Fibroblast of lung (primary cell): Measurements from ENCODE around the gene DPP7. TPM values are rescaled to one million over a fixed set of nuclear protein-coding genes. Genes with fewer than 3 reads are reported as not detected.

Source experiments
- DNase-seq, 2 donors: peaks; one replicate each; pipeline versions ENCODE4 v3.0.0 to v3.0.0-alpha.2; 2010; ENCODE audit warnings: low read depth in 2 of 2
- H2AFZ ChIP-seq: 2 replicates; pipeline ENCODE4 v1.5.1; 2012; ENCODE audit warnings: low read length, control low read depth, inconsistent platforms
- H3K27ac ChIP-seq: 2 replicates; pipeline ENCODE4 v1.5.1; 2011; ENCODE audit warnings: low read length, control low read depth; ENCODE audit not compliant: insufficient read depth
- H3K27me3 ChIP-seq: 2 replicates; pipeline ENCODE4 v1.5.1; 2011; ENCODE audit warnings: mild to moderate bottlenecking, low read length; ENCODE audit not compliant: control insufficient read depth, insufficient read depth
- H3K36me3 ChIP-seq: 2 replicates; pipeline ENCODE4 v1.5.1; 2011; ENCODE audit warnings: low read length; ENCODE audit not compliant: control insufficient read depth, insufficient read depth
- H3K4me1 ChIP-seq: 2 replicates; pipeline ENCODE4 v1.5.1; 2011; ENCODE audit warnings: low read length; ENCODE audit not compliant: control insufficient read depth, insufficient read depth; ENCODE audit errors: extremely low read depth
- H3K4me2 ChIP-seq: 2 replicates; pipeline ENCODE4 v1.5.1; 2011; ENCODE audit warnings: low read length, control low read depth; ENCODE audit not compliant: insufficient read depth; ENCODE audit errors: extremely low read depth
- H3K4me3 ChIP-seq, 4 experiments: fragments of 200-600 bp in 1 of 4; sonication (generic) in 1 of 4; replicated peaks in 1 of 4; 2 replicates each; pipeline ENCODE4 v1.5.1; 2011 to 2016; ENCODE audit warnings: low read length in 4 of 4, low read depth in 3 of 4, mild to moderate bottlenecking in 3 of 4, control low read depth in 2 of 4, inconsistent platforms in 1 of 4, mixed read lengths in 1 of 4; ENCODE audit not compliant: insufficient read depth in 1 of 4; ENCODE audit errors: control extremely low read depth in 1 of 4
- H3K79me2 ChIP-seq: 2 replicates; pipeline ENCODE4 v1.5.1; 2012; ENCODE audit warnings: mild to moderate bottlenecking, low read length, inconsistent platforms; ENCODE audit not compliant: control insufficient read depth, insufficient read depth
- H3K9ac ChIP-seq: 2 replicates; pipeline ENCODE4 v1.5.1; 2011; ENCODE audit warnings: mild to moderate bottlenecking, low read length, control low read depth; ENCODE audit not compliant: insufficient read depth
- H3K9me3 ChIP-seq: 2 replicates; pipeline ENCODE4 v1.5.1; 2012; ENCODE audit warnings: low read depth, low read length; ENCODE audit not compliant: control insufficient read depth, insufficient read depth
- H4K20me1 ChIP-seq: 2 replicates; pipeline ENCODE4 v1.5.1; 2011; ENCODE audit warnings: low read length; ENCODE audit not compliant: control insufficient read depth, insufficient read depth; ENCODE audit errors: extremely low read depth
- EZH2 ChIP-seq: IDR thresholded peaks from 2 replicates; pipeline ENCODE4 v1.5.1; 2012; ENCODE audit warnings: low read length, control low read depth, mild to moderate bottlenecking; ENCODE audit errors: missing control alignments
- polyA plus RNA-seq, 2 donors: library from polyadenylated mRNA; depleted of rRNA in 1 of 2; stranded (reverse) in 1 of 2; unstranded in 1 of 2; fragments of >200 nt; gene quantifications; 2 replicates each; pipeline ENCODE4 v1.2.1, GENCODE V29; 2011 to 2012; ENCODE audit warnings: missing spikeins in 1 of 2
- total RNA-seq: library from RNA; depleted of rRNA; stranded (reverse); fragments of >200 nt; gene quantifications from 2 replicates; pipeline ENCODE4 v1.2.1, GENCODE V29; 2014
- TF ChIP-seq, protein P1 (sequence below), 2 donors: IDR thresholded peaks in 1 of 2; conservative IDR thresholded peaks in 1 of 2; 1 replicate in 1 of 2; 2 replicates in 1 of 2; pipeline ENCODE4 v1.5.1; 2011 to 2012; ENCODE audit warnings: low read length in 2 of 2, control low read depth in 1 of 2, inconsistent platforms in 1 of 2, low read depth in 1 of 2, mild to moderate bottlenecking in 1 of 2

Gene DPP7
- total and polyA plus RNA-seq, 2 donors (not counting 1 experiment from before 2014, with no cell fraction given): 28.6 to 126 TPM

DNA sequence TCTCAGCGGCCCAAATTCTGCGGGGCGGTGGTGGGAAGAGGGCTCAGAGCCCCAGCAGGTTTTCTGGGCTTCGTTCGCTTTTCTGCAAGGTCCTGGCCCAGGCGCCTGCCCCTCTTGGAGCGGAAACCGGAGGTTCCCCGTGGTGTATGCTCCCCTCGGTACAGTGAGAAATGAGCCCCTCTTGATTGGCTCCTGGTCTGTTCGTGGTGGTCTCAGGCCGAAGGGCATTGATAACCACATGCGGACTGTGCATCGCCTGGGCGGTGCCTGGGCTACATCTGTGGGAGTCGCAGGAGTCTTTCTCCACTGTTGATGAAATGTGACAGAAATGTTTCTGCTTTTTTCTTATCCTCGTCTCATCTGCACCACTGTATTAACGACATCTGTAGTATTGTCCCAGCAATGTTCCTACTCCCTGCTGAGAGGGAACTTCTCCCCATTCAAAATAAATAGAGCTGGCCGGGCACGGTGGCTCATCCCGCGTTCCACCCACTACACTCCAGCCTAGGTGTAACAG, 27.1 kb downstream of the DPP7 start:
- DNase-seq: no peak
- no peaks in the 10 kb centered on the region for H3K27me3 ChIP-seq
- H3K4me2 ChIP-seq: peak overlapping the region; percentile 91
- TF ChIP-seq EZH2: no peak
- peak overlapping the region; percentile 45 for H2AFZ ChIP-seq
- peak overlapping the region; percentile 79 for H3K9ac ChIP-seq
- H3K4me3 ChIP-seq: peak overlapping the region; percentile 74 to 89 (median 81)
- no peaks in the 10 kb centered on the region for H3K9me3 ChIP-seq
- H3K27ac ChIP-seq: peak overlapping the region; percentile 86
- peaks cover 7% of the 10 kb centered on the region for H3K36me3 ChIP-seq
- no peaks in the 10 kb centered on the region for H3K79me2 ChIP-seq
- peaks cover 26% of the 10 kb centered on the region for H3K4me1 ChIP-seq
- no peaks in the 10 kb centered on the region for H4K20me1 ChIP-seq

DNA sequence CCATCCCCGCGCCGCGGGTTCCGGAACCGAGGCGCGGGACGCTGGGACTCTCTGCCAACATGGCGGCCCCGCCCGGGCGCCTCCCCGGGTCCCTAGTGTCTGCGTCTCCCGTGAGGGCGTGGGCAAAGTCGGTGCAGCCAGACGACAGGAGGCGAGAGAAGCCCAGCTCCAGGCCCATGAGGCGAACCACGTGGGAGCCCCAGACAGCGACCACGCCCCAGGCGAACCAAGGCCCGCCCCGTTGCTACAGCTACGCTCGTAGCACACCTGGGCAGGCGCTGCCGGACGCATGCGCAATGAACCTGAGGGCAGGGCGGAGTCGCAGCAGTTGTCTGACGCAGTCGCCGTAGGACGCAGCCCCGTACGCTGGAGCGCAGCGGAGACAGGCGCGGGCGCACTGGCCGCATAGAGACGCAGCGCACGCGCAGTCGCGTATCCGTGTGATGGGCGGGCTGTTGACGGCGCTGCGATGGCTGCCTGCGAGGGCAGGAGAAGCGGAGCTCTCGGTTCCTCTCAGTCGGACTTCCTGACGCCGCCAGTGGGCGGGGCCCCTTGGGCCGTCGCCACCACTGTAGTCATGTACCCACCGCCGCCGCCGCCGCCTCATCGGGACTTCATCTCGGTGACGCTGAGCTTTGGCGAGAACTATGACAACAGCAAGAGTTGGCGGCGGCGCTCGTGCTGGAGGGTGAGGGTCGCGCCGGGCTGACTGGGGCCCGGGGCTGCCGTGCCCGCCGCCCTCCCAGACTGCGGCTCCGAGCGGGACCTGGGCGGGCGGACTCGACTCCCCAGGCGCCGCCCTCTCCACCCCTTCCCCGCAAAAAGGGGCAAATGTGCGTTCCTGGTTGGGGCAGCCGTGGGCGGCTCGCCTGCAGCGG, 27.8 kb downstream of the DPP7 start, which contains the start of gene MAN1B1:
MAN1B1 (plus strand) TSS at position 455 of the 878 bp plus-strand sequence; CDS start at position 470, 15 bp downstream.
- Histone ChIP-seq H3K79me2 (no peaks in the 10 kb centered on the region), H3K9ac (peak within 1 kb of the TSS; percentile 83), H3K27ac (peak within 1 kb of the TSS; percentile 86), H2AFZ (peak within 1 kb of the TSS; percentile 45), H4K20me1 (no peaks in the 10 kb centered on the region), H3K27me3 (no peaks in the 10 kb centered on the region), H3K4me3 (peak within 1 kb of the TSS; percentile 74 to 89 (median 81)), H3K9me3 (no peaks in the 10 kb centered on the region), H3K36me3 (peaks cover 14% of the 10 kb centered on the region), H3K4me1 (peaks cover 28% of the 10 kb centered on the region), H3K4me2 (peak within 1 kb of the TSS; percentile 91)
- DNase-seq: peak; percentile 98 to 99
- no peak for TF ChIP-seq EZH2
- TF ChIP-seq, protein P1, sequence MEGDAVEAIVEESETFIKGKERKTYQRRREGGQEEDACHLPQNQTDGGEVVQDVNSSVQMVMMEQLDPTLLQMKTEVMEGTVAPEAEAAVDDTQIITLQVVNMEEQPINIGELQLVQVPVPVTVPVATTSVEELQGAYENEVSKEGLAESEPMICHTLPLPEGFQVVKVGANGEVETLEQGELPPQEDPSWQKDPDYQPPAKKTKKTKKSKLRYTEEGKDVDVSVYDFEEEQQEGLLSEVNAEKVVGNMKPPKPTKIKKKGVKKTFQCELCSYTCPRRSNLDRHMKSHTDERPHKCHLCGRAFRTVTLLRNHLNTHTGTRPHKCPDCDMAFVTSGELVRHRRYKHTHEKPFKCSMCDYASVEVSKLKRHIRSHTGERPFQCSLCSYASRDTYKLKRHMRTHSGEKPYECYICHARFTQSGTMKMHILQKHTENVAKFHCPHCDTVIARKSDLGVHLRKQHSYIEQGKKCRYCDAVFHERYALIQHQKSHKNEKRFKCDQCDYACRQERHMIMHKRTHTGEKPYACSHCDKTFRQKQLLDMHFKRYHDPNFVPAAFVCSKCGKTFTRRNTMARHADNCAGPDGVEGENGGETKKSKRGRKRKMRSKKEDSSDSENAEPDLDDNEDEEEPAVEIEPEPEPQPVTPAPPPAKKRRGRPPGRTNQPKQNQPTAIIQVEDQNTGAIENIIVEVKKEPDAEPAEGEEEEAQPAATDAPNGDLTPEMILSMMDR (conservative IDR thresholded peaks at IDR 0.05 in 1 of 2, IDR thresholded peaks at IDR 0.05 in 1 of 2; ENCODE audit: low read depth in 1 of 2, low read length in 2 of 2): no peak

DNA sequence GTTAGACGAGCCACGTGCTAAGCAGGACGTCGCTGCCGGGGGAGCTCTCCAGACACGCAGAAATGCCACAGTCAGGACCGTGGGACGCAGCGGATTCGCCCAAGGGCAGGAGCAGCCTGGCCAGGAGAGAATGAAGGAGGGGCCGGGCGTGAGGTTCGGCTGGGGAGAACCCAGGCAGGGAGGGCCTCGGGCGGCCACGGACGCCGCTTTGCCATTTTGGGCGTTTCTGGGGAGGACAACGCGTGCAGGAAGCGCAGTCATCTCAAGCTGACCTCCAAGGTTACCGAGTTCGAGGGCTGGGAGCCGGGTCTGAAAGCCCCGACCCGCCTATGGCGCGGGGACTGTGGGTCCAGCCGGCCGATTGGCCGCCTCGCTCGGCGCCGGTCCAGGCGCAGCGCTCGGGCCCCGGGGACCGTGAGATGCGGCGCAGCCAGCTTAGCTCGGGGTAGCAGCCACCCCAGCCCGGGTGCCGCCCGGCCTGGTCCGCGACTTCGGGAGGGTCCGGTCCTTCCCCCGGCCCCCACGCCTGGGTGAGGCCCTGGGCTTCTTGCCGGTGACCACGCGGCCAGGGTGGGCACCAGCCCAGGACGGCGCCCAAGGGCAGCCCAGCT, 28.5 kb downstream of the DPP7 start:
- TF ChIP-seq, protein P1 (conservative IDR thresholded peaks at IDR 0.05 in 1 of 2, IDR thresholded peaks at IDR 0.05 in 1 of 2; ENCODE audit: low read depth in 1 of 2, low read length in 2 of 2): no peak
- no peak for TF ChIP-seq EZH2
- Histone ChIP-seq H3K27ac (peak overlapping the region; percentile 86), H3K36me3 (peaks cover 15% of the 10 kb centered on the region), H4K20me1 (no peaks in the 10 kb centered on the region), H3K79me2 (no peaks in the 10 kb centered on the region), H3K27me3 (no peaks in the 10 kb centered on the region), H3K9ac (peak overlapping the region; percentile 83), H3K4me2 (peak overlapping the region; percentile 26), H3K4me1 (peaks cover 28% of the 10 kb centered on the region), H3K9me3 (no peaks in the 10 kb centered on the region), H2AFZ (no peak overlapping the region), H3K4me3 (peak overlapping the region; percentile 43 to 89 (median 80))
- peak; percentile 34 to 38 for DNase-seq
